ENCODE measurements around the gene PAX5. TPM values are rescaled to one million over a fixed set of nuclear protein-coding genes. Genes with fewer than 3 reads are reported as not detected.

The PAX5 gene
- total RNA-seq, 1 donor from 2014 or later: 0.39 TPM

DNA sequence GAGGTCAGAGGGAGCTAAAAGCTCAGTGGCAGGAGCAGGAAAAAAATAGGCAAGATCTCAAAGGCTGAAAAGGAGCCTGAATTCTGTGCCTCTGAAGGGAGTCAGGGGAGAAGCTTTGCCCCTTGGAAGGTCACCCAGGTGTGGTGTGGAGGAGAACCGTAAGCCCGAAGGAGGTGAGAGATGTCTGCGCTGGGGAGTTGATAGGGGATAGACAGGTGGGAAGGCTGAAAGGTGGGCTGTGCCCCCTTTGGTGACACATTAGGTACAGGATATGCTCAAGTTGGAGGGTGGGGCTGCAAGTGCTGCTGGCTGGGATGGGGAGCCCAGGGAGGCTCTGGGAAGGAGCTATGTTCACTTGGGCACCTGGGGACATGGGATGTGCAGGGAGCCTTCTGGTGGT lies 217.7 kb downstream of the PAX5 start:
- no peaks in the 10 kb centered on the region for H3K36me3 Mint-ChIP-seq (ENCODE audit: low read depth)
- H3K4me3 Mint-ChIP-seq: no peak overlapping the region
- no peak for DNase-seq (ENCODE audit: low spot score)
- no peak overlapping the region for H3K27ac Mint-ChIP-seq
- no peaks in the 10 kb centered on the region for H3K4me1 Mint-ChIP-seq (ENCODE audit: low read depth)
- H3K27me3 Mint-ChIP-seq (ENCODE audit: insufficient read depth): peaks cover 12% of the 10 kb centered on the region
- intact Hi-C loops (cut with micrococcal nuclease): no loop called here
- H3K9me3 Mint-ChIP-seq: no peaks in the 10 kb centered on the region

DNA sequence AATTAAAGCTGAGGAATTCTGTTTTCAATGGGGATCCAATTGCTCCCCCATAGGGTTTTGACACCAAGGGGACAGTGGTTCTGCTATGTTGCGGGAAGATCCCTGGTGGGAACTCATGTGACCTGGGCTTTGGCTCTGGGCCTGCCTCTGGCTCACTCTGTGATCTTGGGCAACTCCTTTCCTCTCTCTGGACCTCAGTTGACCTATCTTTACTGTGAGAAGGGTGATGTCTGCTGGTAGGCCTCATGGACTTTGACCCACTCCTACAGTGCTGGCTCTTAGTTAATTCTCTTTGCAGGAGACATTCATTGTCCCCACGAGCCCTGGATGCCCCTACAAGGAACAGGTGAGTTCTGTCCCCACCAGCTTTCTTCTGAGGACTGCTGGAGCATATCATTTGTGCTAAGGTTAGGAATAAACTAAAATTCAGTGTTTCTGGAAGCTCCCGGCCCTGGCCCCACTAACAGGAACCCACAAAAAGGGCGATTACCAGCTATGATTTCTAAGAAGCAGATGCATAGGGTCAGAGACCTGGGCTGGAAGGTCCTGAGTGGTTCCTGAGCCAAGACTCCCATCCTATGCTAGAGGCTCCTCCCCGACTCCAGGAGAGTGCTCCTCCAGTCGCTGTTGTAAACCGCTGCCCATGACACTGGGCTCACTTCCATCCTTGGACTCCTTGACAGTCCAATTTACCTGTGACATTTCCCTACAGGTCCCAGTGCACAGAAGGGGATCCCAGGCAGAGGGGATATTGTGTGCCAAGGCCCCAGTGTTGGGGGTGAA lies 218.3 kb downstream of the PAX5 start:
- Mint-ChIP-seq H3K4me3 (no peak overlapping the region), H3K36me3 (ENCODE audit: low read depth) (no peaks in the 10 kb centered on the region), H3K27ac (no peak overlapping the region), H3K4me1 (ENCODE audit: low read depth) (no peaks in the 10 kb centered on the region), H3K27me3 (ENCODE audit: insufficient read depth) (peaks cover 16% of the 10 kb centered on the region), H3K9me3 (no peaks in the 10 kb centered on the region)
- intact Hi-C loops (cut with micrococcal nuclease): no loop called here
- no peak for DNase-seq (ENCODE audit: low spot score)

DNA sequence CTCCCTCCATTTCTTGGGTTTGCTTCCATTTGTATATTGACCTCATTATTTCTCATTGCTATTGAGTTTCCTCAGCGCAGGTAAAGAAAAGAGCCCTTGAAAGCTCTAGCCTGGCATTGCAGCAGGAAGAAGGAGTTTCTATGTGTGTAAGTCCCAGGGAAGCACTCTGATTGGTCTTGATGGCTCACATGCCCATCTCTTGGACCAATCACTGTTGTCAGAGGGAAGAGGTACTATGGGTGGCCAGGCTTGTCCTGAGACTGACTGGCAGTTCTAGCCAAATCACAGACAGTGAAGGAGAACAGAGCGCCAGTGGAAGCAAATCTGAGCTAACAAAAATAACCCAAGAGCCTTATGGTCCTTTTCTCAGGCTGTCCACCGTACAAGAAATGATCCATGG lies 219.0 kb downstream of the PAX5 start:
- Mint-ChIP-seq H3K4me3 (no peak overlapping the region), H3K4me1 (ENCODE audit: low read depth) (no peaks in the 10 kb centered on the region), H3K9me3 (no peaks in the 10 kb centered on the region), H3K27ac (no peak overlapping the region), H3K27me3 (ENCODE audit: insufficient read depth) (peaks cover 21% of the 10 kb centered on the region), H3K36me3 (ENCODE audit: low read depth) (no peaks in the 10 kb centered on the region)
- intact Hi-C loops (cut with micrococcal nuclease): no loop called here
- no peak for DNase-seq (ENCODE audit: low spot score)

DNA sequence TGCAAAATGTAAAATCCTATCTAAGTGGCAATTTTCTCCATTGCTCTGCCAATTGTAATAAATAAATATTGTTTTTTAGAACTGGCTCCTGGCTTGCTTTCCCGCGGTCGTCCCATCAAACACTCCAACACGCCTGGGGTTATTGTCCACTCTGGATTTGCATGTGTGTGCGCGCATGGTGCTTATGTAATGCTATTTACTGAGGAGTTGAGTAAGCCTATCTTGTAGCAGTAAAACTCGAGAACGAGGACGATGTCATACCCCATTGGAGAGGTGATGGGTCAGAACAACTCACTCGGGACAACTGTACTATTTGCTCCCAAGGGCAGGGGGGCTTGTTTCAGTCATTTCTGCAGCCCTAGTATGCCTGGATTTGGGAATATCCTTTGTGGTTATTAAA lies 220.9 kb downstream of the PAX5 start:
- no peaks in the 10 kb centered on the region for H3K9me3 Mint-ChIP-seq
- no peak for DNase-seq (ENCODE audit: low spot score)
- H3K4me3 Mint-ChIP-seq: no peak overlapping the region
- intact Hi-C loops (cut with micrococcal nuclease): no loop called here
- H3K27ac Mint-ChIP-seq: no peak overlapping the region
- no peaks in the 10 kb centered on the region for H3K36me3 Mint-ChIP-seq (ENCODE audit: low read depth)
- no peaks in the 10 kb centered on the region for H3K4me1 Mint-ChIP-seq (ENCODE audit: low read depth)
- H3K27me3 Mint-ChIP-seq (ENCODE audit: insufficient read depth): peaks cover 12% of the 10 kb centered on the region

DNA sequence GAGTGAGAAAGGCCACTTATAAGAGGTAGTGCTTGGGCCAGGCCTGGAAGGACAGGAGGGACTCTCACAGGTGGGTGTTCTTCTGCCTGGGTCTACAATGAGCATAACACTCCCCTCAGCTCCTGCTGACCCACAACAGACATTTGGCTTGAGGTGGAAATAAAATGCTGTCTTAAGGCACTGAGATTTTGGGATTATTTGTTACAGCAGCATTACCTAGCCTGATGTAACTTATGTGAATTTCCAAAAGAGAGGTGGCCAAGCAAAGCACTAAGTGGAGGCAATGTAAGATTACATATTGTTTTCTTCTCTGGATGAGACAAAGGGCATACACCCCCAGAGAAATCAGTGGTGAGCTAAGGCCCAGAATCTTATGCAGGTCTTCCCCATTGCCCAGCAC lies 221.5 kb downstream of the PAX5 start:
- intact Hi-C loops (cut with micrococcal nuclease): no loop called here
- DNase-seq (ENCODE audit: low spot score): no peak
- Mint-ChIP-seq H3K9me3 (no peaks in the 10 kb centered on the region), H3K4me3 (no peak overlapping the region), H3K27me3 (ENCODE audit: insufficient read depth) (peaks cover 12% of the 10 kb centered on the region), H3K27ac (no peak overlapping the region), H3K36me3 (ENCODE audit: low read depth) (no peaks in the 10 kb centered on the region), H3K4me1 (ENCODE audit: low read depth) (no peaks in the 10 kb centered on the region)

DNA sequence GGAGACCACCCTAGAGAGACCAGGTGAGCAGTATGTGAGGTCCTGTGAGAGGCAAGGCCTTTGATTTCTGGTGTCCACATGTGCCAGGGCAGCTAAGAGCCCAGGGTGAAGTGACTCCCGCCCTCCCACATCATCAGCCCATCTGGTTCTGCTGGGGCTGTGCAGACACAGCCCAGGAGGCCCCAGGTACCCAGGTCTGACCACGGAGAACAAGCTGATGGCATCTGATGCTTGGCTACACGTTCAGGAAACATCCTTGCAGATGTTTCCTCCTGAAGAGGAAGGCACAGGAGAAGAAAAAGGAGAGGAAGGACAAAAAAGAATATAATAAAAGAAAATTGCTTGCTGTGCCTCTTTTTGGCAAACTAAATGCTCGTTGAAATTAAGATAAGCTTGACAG lies 225.8 kb downstream of the PAX5 start:
- peaks cover 17% of the 10 kb centered on the region for H3K27me3 Mint-ChIP-seq (ENCODE audit: insufficient read depth)
- no peaks in the 10 kb centered on the region for H3K36me3 Mint-ChIP-seq (ENCODE audit: low read depth)
- H3K9me3 Mint-ChIP-seq: no peaks in the 10 kb centered on the region
- no peak overlapping the region for H3K4me3 Mint-ChIP-seq
- no peak for DNase-seq (ENCODE audit: low spot score)
- intact Hi-C loops (cut with micrococcal nuclease): no loop called here
- no peak overlapping the region for H3K27ac Mint-ChIP-seq
- H3K4me1 Mint-ChIP-seq (ENCODE audit: low read depth): no peaks in the 10 kb centered on the region

DNA sequence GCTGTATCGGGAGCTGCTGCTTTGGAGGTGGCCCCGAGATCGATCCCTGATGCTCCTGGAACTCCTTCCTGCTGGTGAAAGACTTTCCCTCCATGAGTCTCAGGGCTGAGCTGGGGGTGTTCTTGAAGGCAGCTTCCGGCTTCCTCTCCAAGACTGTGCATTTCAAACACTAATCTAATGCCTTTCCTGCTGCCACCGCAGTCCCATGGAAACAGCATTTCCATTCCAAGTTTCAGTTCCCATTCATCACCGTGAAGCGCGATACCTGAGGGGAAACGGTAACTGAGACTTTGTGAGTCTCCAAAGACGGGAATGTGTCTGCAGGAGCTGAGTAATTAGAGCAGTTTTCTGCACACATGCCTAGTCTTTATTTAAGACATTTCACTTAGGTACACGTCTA lies 230.1 kb downstream of the PAX5 start:
- no peaks in the 10 kb centered on the region for H3K4me1 Mint-ChIP-seq (ENCODE audit: low read depth)

DNA sequence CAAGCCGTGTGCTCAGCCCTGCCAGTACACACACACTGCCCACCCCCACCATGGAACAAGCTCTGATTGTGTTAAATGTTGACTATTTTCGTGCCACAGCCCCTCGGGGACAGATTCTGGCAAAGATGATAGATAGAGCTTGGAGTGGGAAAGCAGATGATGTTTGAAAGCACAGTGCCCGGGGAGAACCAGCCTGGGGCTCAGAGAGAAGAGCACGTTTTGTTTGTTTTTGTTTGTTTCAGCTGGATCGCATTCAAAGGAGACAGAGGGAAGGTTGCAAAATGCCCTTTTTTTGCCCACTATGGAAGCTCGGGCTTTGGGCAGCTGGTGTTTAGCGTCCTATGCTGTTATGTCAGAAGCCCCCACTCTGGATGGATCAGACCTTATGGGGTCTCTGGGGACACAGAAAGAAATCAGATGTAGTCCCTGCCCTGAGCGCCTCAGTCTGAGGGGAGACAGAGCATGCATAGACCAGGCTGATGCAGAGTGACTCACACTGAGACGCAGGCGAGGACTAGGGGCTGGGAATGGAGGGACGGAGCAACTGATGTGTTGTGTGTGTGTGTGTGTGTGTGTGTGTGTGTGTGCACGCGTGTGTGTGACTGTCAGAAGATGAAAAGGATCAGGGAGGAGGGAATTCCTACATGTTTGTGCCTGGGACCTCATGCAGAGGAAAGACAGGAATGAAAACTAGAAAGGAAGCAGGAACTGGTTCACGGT lies 231.7 kb downstream of the PAX5 start:
- intact Hi-C loops (cut with micrococcal nuclease): no loop called here
- peaks cover 7% of the 10 kb centered on the region for H3K27me3 Mint-ChIP-seq (ENCODE audit: insufficient read depth)
- DNase-seq (ENCODE audit: low spot score): no peak
- no peak overlapping the region for H3K4me3 Mint-ChIP-seq
- no peaks in the 10 kb centered on the region for H3K9me3 Mint-ChIP-seq
- H3K27ac Mint-ChIP-seq: no peak overlapping the region
- no peaks in the 10 kb centered on the region for H3K4me1 Mint-ChIP-seq (ENCODE audit: low read depth)
- H3K36me3 Mint-ChIP-seq (ENCODE audit: low read depth): no peaks in the 10 kb centered on the region

More for the DNA sequence above, 230.1 kb downstream of the PAX5 start:
- Mint-ChIP-seq H3K27me3 (ENCODE audit: insufficient read depth) (peaks cover 7% of the 10 kb centered on the region), H3K4me3 (no peak overlapping the region), H3K36me3 (ENCODE audit: low read depth) (no peaks in the 10 kb centered on the region), H3K9me3 (no peaks in the 10 kb centered on the region), H3K27ac (no peak overlapping the region)
- intact Hi-C loops (cut with micrococcal nuclease): no loop called here
- DNase-seq (ENCODE audit: low spot score): no peak

DNA sequence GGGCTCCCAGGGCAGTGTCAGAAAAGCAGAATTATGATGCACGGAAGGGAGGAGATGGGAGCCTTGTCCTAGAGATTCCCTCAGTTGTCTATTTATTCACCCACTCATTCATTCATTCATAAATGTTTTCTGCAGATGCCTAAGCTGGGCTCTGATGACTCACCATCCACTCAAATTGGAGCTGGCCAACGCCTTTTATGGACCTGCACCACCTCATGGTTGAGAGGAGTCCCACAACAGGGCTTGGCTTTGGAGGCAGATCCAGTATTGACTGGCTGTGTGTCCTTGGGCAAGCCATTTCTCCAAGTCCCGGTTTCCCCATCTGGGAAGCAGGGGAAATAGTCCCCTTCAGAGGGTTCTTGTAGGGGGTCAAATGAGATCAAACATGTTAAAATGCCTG lies 233.6 kb downstream of the PAX5 start:
- no peaks in the 10 kb centered on the region for H3K36me3 Mint-ChIP-seq (ENCODE audit: low read depth)

DNA sequence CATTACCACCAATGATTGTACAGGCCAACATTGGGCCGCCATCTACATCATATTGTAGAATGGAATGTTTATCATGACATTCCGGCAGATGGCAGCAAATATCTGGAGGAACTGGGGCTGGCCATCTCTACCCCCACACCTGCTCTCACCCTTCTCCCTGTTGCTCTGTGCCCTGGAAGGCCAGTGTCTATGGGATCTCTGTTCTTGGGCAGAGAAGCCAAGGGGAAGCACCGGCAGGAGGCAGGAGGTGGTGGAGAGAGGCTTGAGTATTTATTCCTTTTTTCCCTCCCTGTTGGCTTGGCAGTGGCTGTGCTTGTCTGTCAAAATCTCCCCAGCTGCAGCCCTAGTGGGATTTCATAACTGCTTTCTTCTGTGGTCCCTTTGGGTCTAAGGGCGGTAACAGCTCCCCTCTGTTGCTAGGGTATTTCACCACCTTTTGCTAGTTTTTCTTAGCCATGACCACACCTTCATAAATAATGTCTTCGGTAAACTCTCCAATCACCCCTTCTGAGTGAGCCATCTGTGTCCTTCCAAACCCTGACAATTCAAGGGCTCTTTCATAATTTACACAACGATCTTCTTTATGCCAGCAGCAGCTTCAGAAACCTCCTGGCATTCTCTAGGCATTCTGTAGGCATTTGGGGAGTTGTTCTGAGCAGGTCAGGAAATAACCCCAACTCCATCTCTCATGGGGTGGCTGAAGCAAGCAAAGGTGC lies 235.6 kb downstream of the PAX5 start:
- no peaks in the 10 kb centered on the region for H3K9me3 Mint-ChIP-seq
- no peak overlapping the region for H3K4me3 Mint-ChIP-seq
- no peak overlapping the region for H3K27ac Mint-ChIP-seq
- no peaks in the 10 kb centered on the region for H3K4me1 Mint-ChIP-seq (ENCODE audit: low read depth)
- no peak for DNase-seq (ENCODE audit: low spot score)
- peaks cover 4% of the 10 kb centered on the region for H3K27me3 Mint-ChIP-seq (ENCODE audit: insufficient read depth)
- H3K36me3 Mint-ChIP-seq (ENCODE audit: low read depth): no peaks in the 10 kb centered on the region
- intact Hi-C loops (cut with micrococcal nuclease): no loop called here

More for the DNA sequence above, 233.6 kb downstream of the PAX5 start:
- intact Hi-C loops (cut with micrococcal nuclease): no loop called here
- DNase-seq (ENCODE audit: low spot score): no peak
- H3K4me1 Mint-ChIP-seq (ENCODE audit: low read depth): no peaks in the 10 kb centered on the region
- no peaks in the 10 kb centered on the region for H3K9me3 Mint-ChIP-seq
- H3K4me3 Mint-ChIP-seq: no peak overlapping the region
- peaks cover 7% of the 10 kb centered on the region for H3K27me3 Mint-ChIP-seq (ENCODE audit: insufficient read depth)
- no peak overlapping the region for H3K27ac Mint-ChIP-seq

DNA sequence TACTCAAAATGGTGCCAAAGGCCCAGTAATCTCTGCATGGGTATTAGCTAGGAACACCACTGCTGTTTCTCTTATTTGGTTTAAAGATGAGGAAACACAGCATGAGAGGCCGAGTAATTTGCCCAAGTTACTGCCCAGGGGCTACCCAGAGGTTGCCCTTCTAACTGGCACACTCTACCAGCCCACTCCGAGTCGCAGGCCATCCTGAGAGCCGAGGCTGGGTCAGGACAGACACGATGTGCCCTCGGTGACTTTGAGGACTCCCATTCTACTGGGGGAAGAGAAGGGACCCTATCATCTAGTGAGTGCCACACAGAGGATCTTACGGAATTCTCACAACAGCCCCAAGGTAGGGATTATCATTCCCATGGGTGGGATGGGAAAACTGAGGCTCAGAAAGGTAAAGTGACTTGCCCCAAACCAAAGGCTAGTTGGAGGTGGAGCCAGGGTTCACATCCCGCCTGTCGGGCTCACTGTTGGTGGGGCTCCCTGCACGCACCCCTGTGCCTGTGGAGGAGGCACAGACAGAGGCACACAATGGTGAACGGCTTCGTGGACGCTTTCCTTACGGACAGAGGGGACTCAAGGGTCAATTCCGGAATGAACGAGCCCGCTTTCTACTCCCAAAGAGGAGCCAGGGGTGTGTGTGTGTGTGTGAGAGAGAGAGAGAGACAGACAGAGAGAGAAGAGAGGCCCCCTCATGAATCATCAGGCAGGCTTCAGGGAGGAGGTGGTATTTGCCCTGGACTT lies 236.4 kb downstream of the PAX5 start:
- Mint-ChIP-seq H3K36me3 (ENCODE audit: low read depth) (no peaks in the 10 kb centered on the region), H3K4me3 (no peak overlapping the region), H3K4me1 (ENCODE audit: low read depth) (no peaks in the 10 kb centered on the region), H3K9me3 (peaks cover 5% of the 10 kb centered on the region), H3K27ac (no peak overlapping the region), H3K27me3 (ENCODE audit: insufficient read depth) (peaks cover 3% of the 10 kb centered on the region)
- DNase-seq (ENCODE audit: low spot score): no peak
- intact Hi-C loops (cut with micrococcal nuclease): no loop called here

DNA sequence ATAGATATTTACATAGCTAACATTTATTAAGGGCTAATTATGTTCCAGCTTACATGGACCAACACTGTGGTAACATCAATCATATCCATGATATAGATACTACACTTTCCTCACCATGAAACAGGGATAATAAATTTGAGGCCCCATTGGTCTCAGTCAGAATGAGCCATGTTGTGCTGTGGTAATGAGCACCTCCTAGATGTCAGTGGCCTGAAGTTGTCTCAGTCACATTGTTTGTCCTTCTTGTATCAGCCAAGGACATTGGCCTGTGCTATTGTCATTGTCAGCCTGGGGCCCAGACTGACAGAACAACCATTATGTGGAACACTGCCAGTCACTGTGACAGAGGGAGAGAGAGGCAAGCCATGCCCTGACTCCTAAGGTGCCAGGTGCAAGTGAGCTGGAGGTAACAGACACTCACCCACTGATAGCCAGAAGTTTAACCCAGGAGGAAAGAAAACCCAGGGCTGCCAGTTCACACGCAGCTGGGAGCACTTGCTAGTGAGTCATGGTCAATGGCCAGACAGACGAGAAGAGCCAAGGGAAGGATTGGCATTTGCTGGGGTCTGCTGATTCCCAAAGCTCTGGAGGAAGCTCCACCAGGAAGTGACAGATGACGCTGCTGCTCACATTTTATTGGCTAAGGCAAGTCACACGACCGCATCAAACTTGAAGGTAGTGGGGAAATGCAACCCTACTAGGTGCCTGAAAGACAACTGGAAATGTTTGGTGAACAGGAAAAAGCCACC lies 237.2 kb downstream of the PAX5 start:
- intact Hi-C loops (cut with micrococcal nuclease): no loop called here
- DNase-seq (ENCODE audit: low spot score): no peak
- Mint-ChIP-seq H3K36me3 (ENCODE audit: low read depth) (no peaks in the 10 kb centered on the region), H3K4me3 (no peak overlapping the region), H3K9me3 (peaks cover 12% of the 10 kb centered on the region), H3K27me3 (ENCODE audit: insufficient read depth) (no peaks in the 10 kb centered on the region), H3K27ac (no peak overlapping the region), H3K4me1 (ENCODE audit: low read depth) (no peaks in the 10 kb centered on the region)

Measured in activated T-helper 1 cell treated with anti-CD3 and anti-CD28 coated beads, Interleukin-12 subunit alpha, Interleukin-12 subunit beta, Interleukin-2, Interleukin-4 antibody, amounts not matched to agents 30 ng/mL and 10 ng/mL and 1 ng/mL, durations not matched to agents 14 hours and 24 hours and 36 hours (primary cell).